ENCODE results near the gene ETHE1.
"Not testable (repeated sequence)": the region's sequence is repeated elsewhere in the genome, so short reads cannot be mapped to it uniquely, and the experiment has no call there.

The ETHE1 gene

DNA sequence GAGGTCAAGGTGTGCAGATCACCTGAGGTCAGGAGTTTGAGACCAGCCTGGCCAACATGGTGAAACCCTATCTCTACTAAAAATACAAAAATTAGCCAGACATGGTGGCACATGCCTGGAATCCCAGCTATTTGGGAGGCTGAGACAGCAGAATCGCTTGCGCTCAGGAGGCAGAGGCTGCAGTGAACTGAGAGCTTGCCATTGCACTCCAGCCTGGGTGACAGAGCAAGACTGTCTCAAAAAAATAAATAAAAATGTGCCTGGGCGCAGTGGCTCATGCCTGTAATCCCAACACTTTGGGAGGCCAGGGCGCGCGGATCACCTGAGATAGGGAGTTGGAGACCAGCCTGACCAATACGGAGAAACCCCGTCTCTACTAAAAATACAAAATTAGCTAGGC is 3.3 kb downstream of the ETHE1 start:
- H3K4me1 Mint-ChIP-seq = peaks cover 32% of the 10 kb centered on the region

GRCh38 chr19:43522929-43523328 is 4.1 kb downstream of the ETHE1 start:
- no peaks in the 10 kb centered on the region for H3K36me3 Mint-ChIP-seq
- DNase-seq (ENCODE audit: low spot score in 2 of 2) = no peak
- no peaks in the 10 kb centered on the region for H3K9me3 Mint-ChIP-seq
- no peak overlapping the region for H3K27ac Mint-ChIP-seq
- peaks cover 35% of the 10 kb centered on the region for H3K4me1 Mint-ChIP-seq
- H3K27me3 Mint-ChIP-seq = no peaks in the 10 kb centered on the region
- ATAC-seq (ENCODE audit: low read depth) = no peak
- no peak overlapping the region for H3K4me3 Mint-ChIP-seq

More for the DNA sequence above, 3.3 kb downstream of the ETHE1 start:
- H3K27me3 Mint-ChIP-seq; H3K9me3 Mint-ChIP-seq; DNase-seq (ENCODE audit: low spot score in 2 of 2); H3K4me3 Mint-ChIP-seq; ATAC-seq (ENCODE audit: low read depth); H3K27ac Mint-ChIP-seq; H3K36me3 Mint-ChIP-seq: not testable (repeated sequence)

DNA sequence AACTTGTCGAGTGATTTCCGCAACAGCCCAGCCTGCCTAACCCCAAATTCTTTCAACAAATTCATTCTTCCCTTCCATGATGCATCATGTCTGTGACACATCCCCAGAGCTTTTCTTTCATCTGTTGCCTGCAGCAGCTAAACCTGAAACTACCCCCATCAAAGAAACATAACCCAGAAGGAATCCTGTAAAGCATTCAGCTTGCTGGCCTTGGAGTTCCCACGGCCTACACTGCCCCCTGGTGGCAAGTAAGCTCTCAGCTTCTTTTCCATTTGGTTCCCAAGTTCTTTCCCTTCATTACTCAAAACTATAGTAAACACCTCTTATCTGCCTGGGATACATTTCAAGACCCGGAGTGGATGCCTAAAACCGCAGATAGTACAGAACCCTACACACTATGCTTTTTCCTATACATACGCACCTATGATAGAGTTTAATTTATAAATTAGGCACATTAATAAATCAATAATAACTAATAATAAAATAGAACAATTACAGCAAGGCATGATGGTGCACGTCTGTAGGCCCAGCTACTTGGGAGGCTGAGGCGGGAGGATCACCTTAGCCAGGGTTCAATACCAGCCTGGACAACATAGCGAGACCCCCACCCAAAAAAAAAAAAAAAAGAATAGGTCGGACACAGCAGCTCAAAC is 7.4 kb downstream of the ETHE1 start:
- peak; percentile 74 to 78 for DNase-seq (ENCODE audit: low spot score in 2 of 2)
- ATAC-seq (ENCODE audit: low read depth) = peak; percentile 61
- peak overlapping the region; percentile 7 for H3K27ac Mint-ChIP-seq
- H3K27me3 Mint-ChIP-seq = no peaks in the 10 kb centered on the region
- H3K9me3 Mint-ChIP-seq = no peaks in the 10 kb centered on the region
- H3K4me1 Mint-ChIP-seq = peaks cover 11% of the 10 kb centered on the region
- H3K4me3 Mint-ChIP-seq = peak overlapping the region; percentile 22
- H3K36me3 Mint-ChIP-seq = peaks cover 2% of the 10 kb centered on the region

- peaks cover 10% of the 10 kb centered on the region for H3K4me1 Mint-ChIP-seq
- H3K4me3 Mint-ChIP-seq = peak overlapping the region; percentile 64
- H3K27me3 Mint-ChIP-seq = no peaks in the 10 kb centered on the region
- no peaks in the 10 kb centered on the region for H3K9me3 Mint-ChIP-seq
- peaks cover 2% of the 10 kb centered on the region for H3K36me3 Mint-ChIP-seq
- peak overlapping the region; percentile 63 for H3K27ac Mint-ChIP-seq
- DNase-seq (ENCODE audit: low spot score in 2 of 2) (no peak), ATAC-seq (ENCODE audit: low read depth) (no peak)
These were observed 8.9 kb downstream of the ETHE1 start for GRCh38 chr19:43518051-43518450.

DNA sequence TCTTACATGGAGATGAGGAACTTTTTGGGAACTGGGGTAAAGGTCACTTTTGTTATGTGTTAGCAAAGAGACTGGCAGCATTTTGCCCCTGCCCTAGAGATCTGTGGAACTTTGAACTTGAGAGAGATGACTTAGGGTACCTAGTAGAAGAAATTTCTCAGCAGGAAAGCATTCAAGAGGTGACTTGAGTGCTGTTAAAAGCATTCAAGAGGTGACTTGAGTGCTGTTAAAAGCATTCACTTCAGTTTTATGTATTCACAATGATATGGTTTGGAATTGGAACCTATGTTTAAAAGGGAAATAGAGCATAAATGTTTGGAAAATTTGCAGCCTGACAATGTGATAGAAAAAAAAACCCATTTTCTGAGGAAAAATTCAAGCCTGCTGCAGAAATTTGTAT is 14.6 kb downstream of the ETHE1 start:
- ATAC-seq (ENCODE audit: low read depth); H3K9me3 Mint-ChIP-seq; H3K27ac Mint-ChIP-seq; H3K4me1 Mint-ChIP-seq; DNase-seq (ENCODE audit: low spot score in 2 of 2); H3K4me3 Mint-ChIP-seq; H3K27me3 Mint-ChIP-seq: not testable (repeated sequence)
- H3K36me3 Mint-ChIP-seq = peaks cover 11% of the 10 kb centered on the region

DNA sequence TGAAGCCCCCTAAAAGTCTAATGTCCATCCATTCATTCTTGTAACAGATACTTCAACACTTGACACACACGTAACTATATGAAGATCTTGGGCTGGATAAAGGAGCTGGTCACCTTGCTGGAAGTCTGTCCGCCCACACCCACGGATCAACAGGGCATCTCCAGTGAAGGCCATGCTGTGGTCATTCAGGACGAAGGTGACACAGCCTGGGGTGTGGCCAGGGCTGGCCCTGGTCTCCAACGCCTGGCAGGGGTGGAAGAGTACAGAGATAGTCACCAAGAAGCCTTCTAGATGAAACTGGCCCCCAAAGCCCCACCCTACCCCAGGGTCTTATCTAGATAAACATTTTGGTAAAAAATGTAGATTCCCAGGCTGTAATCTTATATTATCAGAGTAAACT is 15.7 kb downstream of the ETHE1 start:
- Mint-ChIP-seq H3K4me3 (no peak overlapping the region), H3K27ac (no peak overlapping the region), H3K4me1 (no peaks in the 10 kb centered on the region), H3K36me3 (peaks cover 10% of the 10 kb centered on the region), H3K9me3 (no peaks in the 10 kb centered on the region), H3K27me3 (no peaks in the 10 kb centered on the region)
- no peak for DNase-seq (ENCODE audit: low spot score in 2 of 2)
- no peak for ATAC-seq (ENCODE audit: low read depth)

- Mint-ChIP-seq H3K27me3 (no peaks in the 10 kb centered on the region), H3K9me3 (no peaks in the 10 kb centered on the region), H3K27ac (no peak overlapping the region), H3K36me3 (peaks cover 10% of the 10 kb centered on the region), H3K4me1 (no peaks in the 10 kb centered on the region), H3K4me3 (no peak overlapping the region)
- DNase-seq (ENCODE audit: low spot score in 2 of 2) (no peak), ATAC-seq (ENCODE audit: low read depth) (no peak)
These were observed 16.3 kb downstream of the ETHE1 start for GRCh38 chr19:43510713-43511112.

DNA sequence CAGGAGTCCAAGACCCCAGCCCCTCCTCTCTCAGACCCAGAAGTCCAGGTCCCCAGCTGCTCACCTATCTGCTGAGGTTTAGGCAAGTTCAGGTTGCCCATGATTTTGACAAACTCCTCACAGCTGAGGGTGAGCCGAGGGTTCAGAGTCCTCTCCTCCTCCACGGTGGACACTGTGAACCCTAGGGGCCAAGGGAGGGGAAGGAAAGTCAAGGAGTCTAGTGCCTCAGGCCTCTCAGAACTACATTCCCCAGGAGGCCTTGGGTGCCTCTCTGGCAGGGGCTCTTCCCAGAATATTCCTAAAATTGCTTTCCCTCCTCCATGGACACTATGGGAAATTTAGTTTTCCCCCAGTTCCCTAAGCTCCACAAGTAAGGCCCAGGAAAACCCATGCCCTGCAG is 19.1 kb downstream of the ETHE1 start:
- DNase-seq (ENCODE audit: low spot score in 2 of 2) (no peak), ATAC-seq (ENCODE audit: low read depth) (no peak)
- Mint-ChIP-seq H3K27ac (peak overlapping the region; percentile 22), H3K4me3 (no peak overlapping the region), H3K27me3 (no peaks in the 10 kb centered on the region), H3K9me3 (no peaks in the 10 kb centered on the region), H3K36me3 (peaks cover 10% of the 10 kb centered on the region), H3K4me1 (peaks cover 12% of the 10 kb centered on the region)

DNA sequence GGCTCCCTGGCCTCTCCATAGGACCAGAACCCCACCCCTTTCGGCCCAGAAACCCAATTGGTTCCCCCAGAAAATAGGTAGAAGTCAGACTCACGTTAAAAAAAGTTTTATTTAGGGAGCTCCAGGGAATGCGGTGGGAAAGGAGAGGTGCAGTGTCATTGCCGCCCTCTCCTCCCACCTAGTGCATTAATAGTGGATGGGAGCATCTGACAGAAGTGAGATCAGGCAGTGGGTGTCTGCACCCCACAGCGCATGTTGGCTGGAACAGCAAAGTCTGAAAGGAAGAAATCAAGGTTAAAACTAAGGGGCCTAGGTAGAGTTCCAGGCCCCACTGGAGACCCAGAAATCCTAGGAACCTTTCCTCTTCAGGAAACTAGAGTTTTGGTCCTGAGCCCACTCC is 20.4 kb downstream of the ETHE1 start:
- Mint-ChIP-seq H3K4me1 (peaks cover 13% of the 10 kb centered on the region), H3K36me3 (peaks cover 11% of the 10 kb centered on the region), H3K4me3 (no peak overlapping the region), H3K9me3 (no peaks in the 10 kb centered on the region), H3K27ac (no peak overlapping the region), H3K27me3 (no peaks in the 10 kb centered on the region)
- ATAC-seq (ENCODE audit: low read depth) = no peak
- DNase-seq (ENCODE audit: low spot score in 2 of 2) = no peak

DNA sequence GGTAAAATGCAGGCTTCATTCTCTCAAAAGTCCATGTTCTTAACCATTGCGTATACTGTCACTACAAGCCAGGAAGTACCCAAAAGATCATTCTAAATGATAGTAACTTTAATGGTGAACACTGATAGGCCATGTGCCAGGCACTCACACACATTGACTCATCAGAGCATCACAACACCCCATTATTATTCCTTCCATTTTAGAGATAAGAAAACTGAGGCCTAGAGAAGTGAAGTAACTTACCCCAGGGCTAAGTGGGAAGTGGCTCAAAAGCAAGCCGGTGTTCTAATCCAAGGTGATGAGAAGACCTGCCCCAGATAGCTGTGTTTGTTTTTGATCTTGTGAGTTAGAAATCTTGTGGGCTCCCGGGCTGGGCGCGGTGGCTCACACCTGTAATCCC is 21.1 kb downstream of the ETHE1 start:
- H3K4me1 Mint-ChIP-seq = peaks cover 14% of the 10 kb centered on the region
- peaks cover 11% of the 10 kb centered on the region for H3K36me3 Mint-ChIP-seq
- H3K27ac Mint-ChIP-seq = no peak overlapping the region
- peak overlapping the region; percentile 57 for H3K4me3 Mint-ChIP-seq
- no peaks in the 10 kb centered on the region for H3K9me3 Mint-ChIP-seq
- DNase-seq (ENCODE audit: low spot score in 2 of 2) (no peak), ATAC-seq (ENCODE audit: low read depth) (no peak)
- no peaks in the 10 kb centered on the region for H3K27me3 Mint-ChIP-seq

- Mint-ChIP-seq H3K27me3 (no peaks in the 10 kb centered on the region), H3K27ac (peak overlapping the region; percentile 85), H3K4me1 (peaks cover 16% of the 10 kb centered on the region), H3K4me3 (peak overlapping the region; percentile 91), H3K9me3 (no peaks in the 10 kb centered on the region), H3K36me3 (peaks cover 10% of the 10 kb centered on the region)
- DNase-seq (ENCODE audit: low spot score in 2 of 2) = no peak
- no peak for ATAC-seq (ENCODE audit: low read depth)
These were observed 21.9 kb downstream of the ETHE1 start for GRCh38 chr19:43505186-43505456.

GRCh38 chr19:43504426-43505185 is 22.4 kb downstream of the ETHE1 start, which contains the start of gene PHLDB3:
Gene PHLDB3 (minus strand): TSS chr19:43504746. CDS start chr19:43504118, 628 bp downstream.
- DNase-seq (ENCODE audit: low spot score in 2 of 2) = no peak
- H3K9me3 Mint-ChIP-seq = no peaks in the 10 kb centered on the region
- H3K36me3 Mint-ChIP-seq = peaks cover 6% of the 10 kb centered on the region
- H3K27me3 Mint-ChIP-seq = no peaks in the 10 kb centered on the region
- peak within 1 kb of the TSS; percentile 85 for H3K27ac Mint-ChIP-seq
- ATAC-seq (ENCODE audit: low read depth) = peak; percentile 23
- peak within 1 kb of the TSS; percentile 91 for H3K4me3 Mint-ChIP-seq
- H3K4me1 Mint-ChIP-seq = peaks cover 16% of the 10 kb centered on the region

DNA sequence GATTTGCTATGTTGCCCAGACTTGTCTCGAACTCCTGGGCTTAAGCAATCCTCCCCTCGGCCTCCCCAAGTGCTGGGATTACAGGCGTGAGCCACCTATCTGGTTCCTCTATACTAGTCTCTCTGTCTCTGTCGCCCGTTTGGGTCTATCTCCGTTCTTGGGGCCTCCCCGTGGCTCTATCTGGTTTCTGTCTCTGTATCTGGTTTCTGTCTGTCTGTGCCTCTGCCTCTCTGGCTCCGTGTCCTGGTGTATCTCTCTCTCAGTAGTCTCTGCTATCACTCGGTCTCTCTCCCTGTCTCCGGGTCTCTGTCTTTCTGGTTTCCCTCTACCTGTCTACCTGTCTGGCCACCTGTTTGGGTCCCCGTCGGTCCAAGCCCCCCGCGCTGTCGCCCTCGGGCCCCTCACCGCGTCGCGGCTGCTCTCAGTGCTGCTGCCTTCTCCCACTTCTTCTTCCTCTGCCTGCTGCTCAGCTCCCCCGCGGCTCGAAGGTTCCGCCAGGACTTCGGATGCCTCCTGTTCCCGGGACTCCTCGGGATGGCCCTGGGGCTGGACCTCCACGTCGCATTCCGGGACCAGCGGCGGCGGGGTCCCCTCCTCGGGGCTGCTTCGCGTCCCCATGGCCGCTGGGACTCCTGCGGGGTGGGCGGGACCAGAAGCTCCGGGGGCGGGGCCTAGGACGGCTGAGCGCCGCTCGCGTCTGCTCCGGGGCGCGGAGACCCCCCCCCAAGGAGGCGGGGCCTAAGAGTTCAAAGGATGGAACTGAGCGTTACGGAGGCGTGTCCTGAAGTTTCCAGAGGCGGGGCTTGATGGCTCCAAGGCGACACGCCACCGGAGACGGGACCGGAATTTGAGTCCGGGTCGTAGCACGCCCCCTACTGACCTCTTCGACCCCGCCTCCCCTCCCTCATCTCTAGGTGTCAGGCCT is 23.2 kb downstream of the ETHE1 start:
- H3K36me3 Mint-ChIP-seq = peaks cover 7% of the 10 kb centered on the region

DNA sequence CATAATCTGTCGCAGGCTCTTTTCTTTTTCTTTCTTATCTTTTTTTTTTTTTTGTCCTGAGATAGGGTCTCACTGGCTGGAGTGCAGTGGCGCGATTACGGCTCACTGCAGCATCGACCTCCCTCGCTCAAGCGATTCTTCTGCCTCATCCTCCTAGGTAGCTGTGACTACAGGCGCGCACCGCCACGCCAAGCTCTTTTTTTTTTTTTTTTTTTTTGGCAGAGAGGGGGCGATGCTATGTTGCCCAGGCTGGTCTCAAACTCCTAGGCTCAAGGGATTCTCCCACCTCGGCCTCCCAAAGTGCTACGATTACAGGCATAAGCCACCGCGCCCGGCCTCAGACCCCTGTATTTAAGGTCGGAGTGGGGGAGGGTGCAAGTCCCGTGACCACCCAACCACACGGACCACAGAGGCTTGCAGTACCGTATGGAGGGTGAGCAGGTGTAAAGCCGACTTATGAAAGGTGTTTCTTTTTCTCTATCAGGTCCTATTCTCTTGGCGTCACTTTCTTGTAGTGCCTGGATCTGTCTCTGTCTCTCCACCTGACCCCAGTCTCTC is 24.5 kb downstream of the ETHE1 start:
- Mint-ChIP-seq H3K4me3 (no peak overlapping the region), H3K27me3 (no peaks in the 10 kb centered on the region), H3K36me3 (peaks cover 13% of the 10 kb centered on the region), H3K4me1 (peaks cover 21% of the 10 kb centered on the region), H3K9me3 (no peaks in the 10 kb centered on the region), H3K27ac (peak overlapping the region; percentile 85)
- DNase-seq (ENCODE audit: low spot score in 2 of 2) (no peak), ATAC-seq (ENCODE audit: low read depth) (no peak)

More for the DNA sequence above, 23.2 kb downstream of the ETHE1 start:
- DNase-seq (ENCODE audit: low spot score in 2 of 2) (peak; percentile 93 to 94), ATAC-seq (ENCODE audit: low read depth) (peak; percentile 91)
- H3K4me1 Mint-ChIP-seq = peaks cover 17% of the 10 kb centered on the region
- peak overlapping the region; percentile 85 for H3K27ac Mint-ChIP-seq
- H3K9me3 Mint-ChIP-seq = no peaks in the 10 kb centered on the region
- no peaks in the 10 kb centered on the region for H3K27me3 Mint-ChIP-seq
- H3K4me3 Mint-ChIP-seq = peak overlapping the region; percentile 91
